ENCODE data around the gene PSD4. TPM values are rescaled to one million over a fixed set of nuclear protein-coding genes. Genes with fewer than 3 reads are reported as not detected.

PSD4 gene
- total and polyA plus RNA-seq, 2 of the 8 experiments (the other 6 are each of a cell fraction or from before 2014, with no cell fraction given): 0.53 to 1.2 TPM

DNA sequence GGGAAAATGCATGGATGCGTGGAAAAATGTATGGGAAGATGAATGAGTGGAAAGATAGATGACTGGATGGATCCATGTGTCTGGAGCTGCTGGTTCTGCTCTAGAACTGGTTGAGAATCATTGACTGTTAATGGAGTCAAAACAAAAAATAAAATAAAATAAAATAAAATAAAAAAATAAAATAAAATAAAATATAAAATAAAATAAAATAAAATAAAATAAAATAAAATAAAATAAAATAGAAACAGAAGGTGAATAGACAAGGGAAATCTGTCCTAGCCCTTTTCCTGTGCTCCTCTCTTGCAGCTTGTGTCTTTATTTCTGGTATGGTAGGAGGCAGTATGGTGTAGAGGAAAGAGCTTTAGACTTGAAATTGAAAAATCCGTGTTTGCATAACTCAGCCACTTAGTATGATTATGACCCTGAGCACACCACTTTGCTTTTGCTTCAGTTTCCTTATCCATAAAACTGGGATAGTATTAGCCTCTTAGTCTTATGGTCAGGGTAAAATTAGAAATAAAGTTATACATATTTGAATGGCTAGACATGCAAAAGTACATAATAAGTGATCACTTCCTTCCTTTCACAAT is 51.0 kb downstream of the PSD4 start:
- TF ChIP-seq TBP (IDR thresholded peaks at IDR 0.05; ENCODE audit: low read depth, low read length) (no peak), KDM1A (IDR thresholded peaks at IDR 0.05; ENCODE audit: borderline replicate concordance, low read length) (no peak), RFX5 (IDR thresholded peaks at IDR 0.05; ENCODE audit: borderline replicate concordance, low read depth, low read length) (no peak)
- POLR2A ChIA-PET (ENCODE audit: partially characterized antibody): no interaction called here
- no peak overlapping the region for H4K91ac ChIP-seq (replicated peaks; ENCODE audit: insufficient read length, low read length)
- no peak overlapping the region for H4K5ac ChIP-seq (ENCODE audit: insufficient read length, low read depth, low read length)
- H3K23ac ChIP-seq (ENCODE audit: insufficient read length): no peak overlapping the region
- H3K4ac ChIP-seq (replicated peaks; ENCODE audit: insufficient read length, low read depth, low read length): no peak overlapping the region
- H3K27ac ChIP-seq (ENCODE audit: low read depth, low read length): no peak overlapping the region
- H3K4me2 ChIP-seq (ENCODE audit: insufficient read depth in 1 of 2, low read depth in 2 of 2, low read length in 2 of 2): no peak overlapping the region
- no peak overlapping the region for H3K4me3 ChIP-seq (ENCODE audit: extremely low read depth in 1 of 4, insufficient read depth in 2 of 4, low read depth in 3 of 4, low read length in 4 of 4)
- no peak overlapping the region for H2BK15ac ChIP-seq (ENCODE audit: low read length)
- H3K79me2 ChIP-seq (ENCODE audit: control insufficient read depth in 1 of 2, insufficient read depth in 2 of 2, low read length in 2 of 2): no peaks in the 10 kb centered on the region
- H2BK5ac ChIP-seq (ENCODE audit: low read depth, low read length): no peak overlapping the region
- CTCF ChIA-PET (ENCODE audit: partially characterized antibody): interaction anchor here (0.7 to 4.2 kb wide), 2 partner anchors 20 to 59 kb away, joined by 3 to 22 read pairs; no protein-coding TSS in a partner anchor
- H3K79me1 ChIP-seq (ENCODE audit: low read depth, low read length): no peaks in the 10 kb centered on the region
- H3K23me2 ChIP-seq (ENCODE audit: low read depth, low read length): no peaks in the 10 kb centered on the region; the same call in 1 of the 2 replicates
- H3K14ac ChIP-seq (ENCODE audit: insufficient read length): no peak overlapping the region
- H3K56ac ChIP-seq (replicated peaks; ENCODE audit: insufficient read length, low read depth, low read length): no peak overlapping the region
- no peak for DNase-seq (ENCODE audit: low read depth in 1 of 2, low spot score in 2 of 2)
- no peaks in the 10 kb centered on the region for H3K27me3 ChIP-seq (replicated peaks in 1 of 4; ENCODE audit: control insufficient read depth in 3 of 4, extremely low read depth in 1 of 4, insufficient read depth in 3 of 4, low read length in 3 of 4)
- H4K20me1 ChIP-seq (replicated peaks in 1 of 2; ENCODE audit: control insufficient read depth in 1 of 2, insufficient read depth in 2 of 2, low read length in 2 of 2): no peaks in the 10 kb centered on the region
- no peak overlapping the region for H4K8ac ChIP-seq (ENCODE audit: extremely low read depth, insufficient read depth, low read length)
- H3K9ac ChIP-seq (replicated peaks in 1 of 4; ENCODE audit: extremely low read depth in 1 of 4, low read depth in 3 of 4, low read length in 3 of 4): no peak overlapping the region
- H3K36me3 ChIP-seq (ENCODE audit: control insufficient read depth in 2 of 4, insufficient read depth in 4 of 4, low read length in 3 of 4): no peaks in the 10 kb centered on the region
- 88 to 100% methylated on average over 1 to 2 of the region's 2 CpGs for WGBS, 2 experiments (ENCODE audit: extremely low coverage in 1 of 2, insufficient coverage in 1 of 2, insufficient read length in 1 of 2, insufficient replicate concordance in 2 of 2, low coverage in 1 of 2, low lambda C conversion rate in 2 of 2, missing lambda C conversion rate in 1 of 2)
- no peak overlapping the region for H2AFZ ChIP-seq (ENCODE audit: low read length)
- H2BK20ac ChIP-seq (ENCODE audit: low read length): no peak overlapping the region
- FAIRE-seq: no peak
- H2BK12ac ChIP-seq (ENCODE audit: low read depth, low read length): no peak overlapping the region
- H3K18ac ChIP-seq (ENCODE audit: extremely low read depth, low read length): no peak overlapping the region
- H3K4me1 ChIP-seq (replicated peaks in 1 of 4; ENCODE audit: control insufficient read depth in 3 of 4, insufficient read depth in 4 of 4, low read length in 3 of 4): peaks cover 0 to 6% (median 3%) of the 10 kb centered on the region in 4 experiments; a peak in 4 of 7 replicates
- no peaks in the 10 kb centered on the region for H3K9me3 ChIP-seq (ENCODE audit: insufficient read depth in 2 of 2, low read depth in 1 of 2, low read length in 1 of 2)
- no peak overlapping the region for H2AK5ac ChIP-seq (ENCODE audit: low read depth, low read length)
- no peak overlapping the region for H2BK120ac ChIP-seq (replicated peaks; ENCODE audit: low read depth, low read length)
